Iris pigment epithelial cell (primary cell): ENCODE results near the gene MAGEB17.

Experiments used
- DNase-seq: peaks from one replicate; pipeline ENCODE4 v3.0.0-alpha.2; 2011; ENCODE audit warnings: low read depth

MAGEB17 gene

DNA sequence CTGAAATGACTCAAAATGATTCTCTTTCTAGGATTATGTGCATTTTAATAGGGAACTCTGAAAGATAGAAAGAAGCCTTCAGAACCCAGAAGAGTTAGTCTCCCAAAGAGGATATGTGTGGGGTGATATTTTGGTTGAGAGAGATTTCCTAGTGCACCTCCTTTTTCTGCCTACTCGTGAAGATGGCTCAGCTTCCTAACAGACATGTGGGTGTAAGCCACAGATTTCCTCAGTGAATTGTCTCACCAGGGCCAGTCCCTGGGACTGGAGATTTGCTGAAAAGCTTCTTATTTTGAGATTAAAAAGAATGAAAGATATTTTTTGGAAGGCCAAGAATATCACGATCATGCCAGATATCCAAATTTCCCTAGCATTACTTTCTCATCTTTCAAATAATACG, 42.8 kb downstream of the MAGEB17 start:
- DNase-seq = no peak

DNA sequence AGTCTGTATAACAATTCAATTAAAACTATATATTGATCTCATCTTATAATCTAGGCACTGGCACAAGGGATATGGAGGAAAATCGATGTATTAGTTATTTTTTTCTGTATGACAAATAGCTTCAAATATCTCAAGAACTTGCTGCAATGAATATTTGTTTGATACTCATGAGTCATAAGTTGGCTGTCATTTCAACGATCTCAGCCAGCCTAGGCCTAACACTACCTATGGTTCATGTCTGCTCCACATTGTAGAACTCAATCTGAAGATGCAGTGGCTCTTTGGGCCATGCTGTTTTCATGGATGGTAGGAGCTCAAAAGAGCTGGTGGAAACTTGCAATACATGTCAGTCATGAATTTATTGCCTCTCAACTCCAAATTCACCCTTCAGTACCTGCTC, 44.7 kb downstream of the MAGEB17 start:
- peak; percentile 51 for DNase-seq

DNA sequence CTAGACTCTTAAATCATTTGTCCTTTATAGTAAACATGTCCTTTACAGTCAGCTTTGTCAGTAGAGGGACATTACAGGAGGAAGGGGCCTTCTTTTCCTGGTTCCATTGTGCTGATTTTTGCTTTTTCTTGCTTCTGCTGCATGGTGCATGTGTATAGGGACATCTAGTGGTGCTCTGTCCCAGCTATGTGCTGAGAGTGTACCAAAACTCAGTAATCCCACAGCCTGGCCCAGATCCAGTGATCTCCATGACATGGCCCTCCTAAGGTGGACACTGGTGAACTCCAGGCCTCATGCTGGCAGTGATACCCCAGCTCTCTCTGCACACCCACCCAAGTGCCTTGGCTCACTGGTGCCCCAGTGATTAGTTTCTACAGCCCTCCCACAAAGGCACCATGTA, 45.2 kb downstream of the MAGEB17 start:
- peak; percentile 17 for DNase-seq

DNA sequence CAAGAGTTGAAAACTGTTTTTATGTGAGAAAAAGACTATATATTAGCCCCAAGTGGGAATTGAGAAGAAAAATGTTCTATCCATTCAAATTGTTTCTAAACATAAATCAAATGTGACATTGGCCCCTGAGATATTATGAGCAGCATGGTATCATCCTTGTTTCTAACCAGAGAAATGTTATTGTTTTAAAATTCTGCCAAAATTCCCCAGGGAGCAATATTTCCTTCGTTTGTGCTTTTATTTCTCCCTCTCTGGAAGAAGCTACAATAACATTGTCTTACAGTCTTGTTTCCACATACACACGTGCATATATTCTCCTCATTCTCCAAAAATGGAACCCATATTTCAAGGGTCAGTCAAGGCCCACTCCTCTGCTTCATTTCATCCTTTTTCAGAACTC, 46.7 kb downstream of the MAGEB17 start:
- no peak for DNase-seq

DNA sequence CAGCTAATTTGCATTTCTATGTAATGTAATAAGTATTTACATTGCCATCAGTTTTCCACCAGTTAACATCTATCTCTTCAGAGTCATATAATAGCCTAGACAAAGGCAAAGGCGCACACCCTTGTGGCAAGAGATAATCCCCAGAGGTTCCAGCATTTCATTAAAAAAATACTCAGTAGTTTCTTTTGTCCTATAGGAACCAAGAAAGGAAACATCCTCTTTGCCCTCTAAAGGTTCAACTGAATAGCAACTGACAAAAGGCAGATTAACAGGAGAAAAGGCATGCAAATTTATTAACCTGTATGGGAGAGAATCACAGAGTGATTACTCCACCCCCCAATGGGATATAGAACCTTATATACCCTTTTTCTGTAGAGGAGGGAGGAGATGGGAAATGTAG, 48.4 kb downstream of the MAGEB17 start:
- no peak for DNase-seq
